GM21528 (cell line): ENCODE measurements around the gene PTPN11.
"Not testable (repeated sequence)": the region's sequence is repeated elsewhere in the genome, so short reads cannot be mapped to it uniquely, and the experiment has no call there.

Experiments used
- ATAC-seq: cut with Tn5 transposase; IDR thresholded peaks from one replicate; pipeline ENCODE4 v1.9.1; 2021; ENCODE audit warnings: mild to moderate bottlenecking, moderate library complexity; ENCODE audit not compliant: unreplicated experiment, low FRiP score

PTPN11 gene

DNA sequence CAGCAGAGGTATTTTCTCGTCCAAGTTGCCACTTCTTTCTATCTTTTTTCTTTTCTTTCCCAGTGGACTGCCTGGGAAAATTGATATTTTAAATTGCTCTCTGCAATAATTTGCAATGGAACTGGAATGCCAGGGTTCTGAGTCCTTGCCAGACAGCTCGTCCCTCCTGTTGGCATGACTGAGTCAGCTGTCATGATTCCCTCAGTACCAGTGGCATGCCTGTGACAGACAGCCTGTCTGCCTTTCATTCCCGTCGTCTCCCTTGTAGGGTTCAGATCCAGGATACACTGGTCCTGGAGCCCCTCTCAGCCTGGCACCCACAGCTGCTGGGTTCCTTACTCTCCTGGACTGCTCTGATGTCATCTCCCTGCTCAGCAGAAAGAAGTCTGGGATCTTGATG is 84.8 kb downstream of the PTPN11 start:
- ATAC-seq: no peak

DNA sequence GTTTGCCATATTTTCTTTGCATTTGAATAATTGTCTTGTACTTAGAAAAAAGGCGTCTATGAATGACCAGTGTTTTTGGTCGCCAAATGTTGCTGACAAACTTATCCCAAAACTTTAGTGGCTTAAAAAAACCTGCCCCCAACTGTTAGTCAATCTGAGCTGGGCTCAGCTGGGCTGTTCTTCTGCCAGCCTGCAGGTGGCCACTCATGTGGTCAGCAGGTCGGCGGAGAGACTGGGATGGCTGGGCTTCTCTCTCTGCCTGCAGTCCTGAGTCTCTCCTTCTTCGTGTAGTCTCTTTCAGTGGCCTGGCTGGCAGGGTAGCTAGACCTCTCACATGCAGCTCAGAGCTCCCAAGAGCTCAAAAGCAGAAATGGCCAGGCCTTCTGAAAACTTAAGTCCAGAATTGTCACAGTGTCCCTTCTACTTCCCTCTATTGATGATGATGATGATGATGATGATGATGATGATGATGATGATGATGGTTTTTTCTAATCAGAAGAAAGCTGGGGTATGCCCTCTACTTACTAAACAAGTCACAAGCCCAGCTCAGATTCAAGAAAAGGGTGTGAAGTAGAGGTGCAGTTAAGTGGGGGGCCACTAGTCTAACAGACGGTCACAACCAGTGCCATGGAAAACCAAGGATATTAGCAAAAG is 87.9 kb downstream of the PTPN11 start:
- no peak for ATAC-seq

GRCh38 chr12:112513471-112513870 is 94.7 kb downstream of the PTPN11 start:
- ATAC-seq: no peak

GRCh38 chr12:112514456-112514855 is 95.7 kb downstream of the PTPN11 start:
- no peak for ATAC-seq

GRCh38 chr12:112514926-112515642 is 96.3 kb downstream of the PTPN11 start:
- ATAC-seq: no peak

GRCh38 chr12:112515868-112516267 is 97.1 kb downstream of the PTPN11 start:
- ATAC-seq: no peak

DNA sequence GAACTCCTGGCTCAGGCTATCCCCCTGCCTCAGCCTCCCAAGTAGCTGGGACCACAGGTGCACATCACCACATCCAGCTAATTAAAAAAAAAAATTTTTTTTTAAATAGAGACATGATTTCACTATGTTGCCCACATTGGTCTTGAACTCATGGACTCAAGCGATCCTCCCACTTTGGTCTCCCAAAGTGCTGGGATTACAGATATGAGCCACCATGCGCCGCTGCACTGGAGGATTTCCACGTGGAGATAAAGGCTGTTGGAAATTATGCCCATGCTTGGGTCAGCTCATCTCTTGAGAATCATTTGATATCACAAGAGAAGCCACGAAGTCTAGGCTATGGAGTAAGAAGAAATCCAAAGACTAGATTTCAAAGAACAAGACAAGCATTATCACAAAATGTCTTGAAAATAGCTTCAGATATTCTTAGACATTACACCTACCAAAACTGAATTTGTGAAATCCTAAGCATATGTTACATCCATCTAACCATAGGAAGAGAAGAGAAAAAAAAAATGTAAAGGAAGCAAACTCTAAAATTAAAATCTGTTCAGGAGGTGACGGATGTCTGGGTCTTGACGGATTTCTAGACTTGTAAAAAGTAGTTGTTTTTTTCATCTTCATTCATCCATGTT is 99.1 kb downstream of the PTPN11 start:
- no peak for ATAC-seq

DNA sequence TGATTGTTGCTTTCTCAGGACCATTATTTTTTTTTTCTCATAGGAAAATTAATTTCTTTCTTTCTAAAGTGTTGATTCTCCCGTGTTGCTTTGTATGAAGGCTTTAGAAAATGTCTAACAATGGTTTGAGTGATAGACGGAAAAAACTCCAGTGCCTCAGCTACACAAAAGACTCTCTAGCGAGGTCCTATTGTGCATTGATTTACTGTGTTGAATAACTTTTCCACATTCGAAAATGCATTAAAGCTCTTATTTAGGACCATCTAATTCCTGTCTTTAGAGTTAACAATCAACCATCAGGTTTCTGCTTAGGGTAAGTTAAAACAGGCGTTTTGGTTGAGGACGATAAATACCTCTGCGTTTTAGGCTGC is 99.6 kb downstream of the PTPN11 start:
- no peak for ATAC-seq

- ATAC-seq: not testable (repeated sequence)
These were observed 101.1 kb downstream of the PTPN11 start for GRCh38 chr12:112519841-112520340.

DNA sequence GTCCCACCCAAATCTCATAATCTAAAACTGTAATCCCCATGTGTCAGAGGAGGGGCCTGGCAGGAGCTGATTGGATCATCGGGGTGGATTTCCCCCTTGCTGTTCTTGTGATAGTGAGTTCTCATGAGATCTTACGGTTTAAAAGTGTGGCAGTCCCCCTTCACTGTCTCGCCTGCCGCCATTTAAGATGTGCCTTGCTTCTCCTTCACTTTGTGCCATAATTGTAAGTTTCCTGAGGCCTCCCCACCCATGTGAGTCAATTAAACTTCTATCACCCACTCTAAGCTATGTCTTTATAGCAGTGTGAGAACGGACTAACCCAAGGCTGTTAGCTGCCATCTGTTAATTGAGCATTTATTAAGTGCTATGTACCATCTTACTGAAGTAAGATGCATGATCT is 105.1 kb downstream of the PTPN11 start:
- no peak for ATAC-seq

DNA sequence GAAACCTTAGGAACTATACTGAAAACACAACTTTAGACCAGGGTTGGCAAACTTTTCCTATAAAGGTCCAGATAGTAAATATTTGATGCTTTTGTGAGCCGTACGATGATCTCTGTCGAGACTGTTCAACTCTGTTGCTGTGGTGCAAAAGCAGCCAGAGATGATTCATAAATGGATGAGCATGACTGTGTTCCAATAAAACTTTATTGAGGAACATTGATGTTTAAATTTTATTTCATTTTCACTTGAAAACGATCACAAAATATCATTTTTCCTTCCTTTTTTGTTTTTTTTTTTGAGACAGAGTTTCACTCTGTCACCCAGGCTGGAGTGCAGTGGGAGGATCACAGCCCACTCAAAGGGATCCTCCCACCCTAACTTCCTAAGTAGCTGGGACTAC is 105.5 kb downstream of the PTPN11 start:
- no peak for ATAC-seq

- ATAC-seq: no peak
These were observed 106.1 kb downstream of the PTPN11 start for GRCh38 chr12:112524676-112525425.

DNA sequence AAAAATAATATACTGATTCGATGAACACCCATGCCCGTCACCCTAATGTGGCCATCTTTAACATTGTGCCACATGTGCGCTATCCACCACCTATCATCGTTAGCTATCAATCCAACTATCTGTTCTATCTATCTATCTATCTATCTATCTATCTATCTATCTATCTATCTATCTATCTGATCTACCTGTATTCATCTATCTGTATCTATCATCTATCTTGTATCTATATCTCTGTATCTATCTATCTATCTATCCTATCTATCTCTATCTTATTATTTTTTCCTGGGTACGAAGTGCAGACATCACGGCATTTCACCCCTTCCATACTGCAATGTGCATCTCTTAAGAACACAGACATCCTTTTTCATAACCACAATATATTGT is 106.7 kb downstream of the PTPN11 start:
- no peak for ATAC-seq

- no peak for ATAC-seq
These were observed 108.3 kb downstream of the PTPN11 start for GRCh38 chr12:112527082-112527481.

DNA sequence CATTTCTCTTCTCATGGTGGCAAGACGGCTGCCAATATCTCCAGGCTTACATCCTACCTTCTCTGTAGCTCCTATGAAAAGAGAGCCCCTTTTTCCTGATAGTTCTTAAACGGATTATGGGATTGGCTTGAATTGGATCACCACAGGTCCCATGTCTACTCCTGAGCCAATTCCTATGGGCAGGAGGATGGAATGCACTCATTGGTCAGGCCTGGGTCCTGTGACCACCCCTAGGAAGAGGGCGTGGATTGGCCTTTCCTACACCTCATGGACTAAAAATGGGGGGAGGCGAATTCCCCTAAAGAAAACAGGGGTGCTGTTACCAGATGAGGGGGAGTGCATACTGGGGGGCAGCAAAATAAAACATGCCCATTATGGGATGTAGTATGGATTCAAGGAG is 108.8 kb downstream of the PTPN11 start:
- no peak for ATAC-seq

GRCh38 chr12:112528521-112528920 is 109.8 kb downstream of the PTPN11 start:
- no peak for ATAC-seq

GRCh38 chr12:112530941-112531340 is 112.2 kb downstream of the PTPN11 start:
- no peak for ATAC-seq

GRCh38 chr12:112532106-112532505 is 113.4 kb downstream of the PTPN11 start:
- ATAC-seq: no peak

- no peak for ATAC-seq
These were observed 114.8 kb downstream of the PTPN11 start for GRCh38 chr12:112533528-112533927.

- ATAC-seq: no peak
These were observed 116.3 kb downstream of the PTPN11 start for GRCh38 chr12:112535017-112535416.
